ENCODE results near the gene FADS1.

Gene FADS1

GRCh38 chr11:61826930-61827570 is 10.2 kb upstream of the FADS1 start:
- no peak for DNase-seq (ENCODE audit: low spot score)

DNA sequence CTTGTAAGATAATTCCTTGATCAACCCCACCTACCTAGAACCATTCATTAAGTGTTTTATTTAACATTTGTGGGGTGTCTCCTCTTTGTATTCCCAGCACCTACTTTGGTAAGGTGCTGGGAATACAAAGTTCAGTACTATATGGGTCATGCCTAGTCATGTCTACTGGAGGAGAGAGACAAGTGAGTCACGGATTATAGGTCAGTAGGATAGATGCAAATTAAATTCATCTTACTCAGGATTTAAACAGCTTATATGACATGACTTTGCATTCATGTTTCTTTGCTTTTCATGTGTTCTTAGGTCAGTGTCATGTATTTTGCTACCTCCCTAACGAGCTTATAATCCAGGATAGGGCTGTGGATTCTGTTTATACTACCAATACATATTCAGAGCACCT is 3.4 kb upstream of the FADS1 start:
- no peak for DNase-seq (ENCODE audit: low spot score)

- no peak for DNase-seq (ENCODE audit: low spot score)
These were observed 834 bp upstream of the FADS1 start for GRCh38 chr11:61817471-61818202.

DNA sequence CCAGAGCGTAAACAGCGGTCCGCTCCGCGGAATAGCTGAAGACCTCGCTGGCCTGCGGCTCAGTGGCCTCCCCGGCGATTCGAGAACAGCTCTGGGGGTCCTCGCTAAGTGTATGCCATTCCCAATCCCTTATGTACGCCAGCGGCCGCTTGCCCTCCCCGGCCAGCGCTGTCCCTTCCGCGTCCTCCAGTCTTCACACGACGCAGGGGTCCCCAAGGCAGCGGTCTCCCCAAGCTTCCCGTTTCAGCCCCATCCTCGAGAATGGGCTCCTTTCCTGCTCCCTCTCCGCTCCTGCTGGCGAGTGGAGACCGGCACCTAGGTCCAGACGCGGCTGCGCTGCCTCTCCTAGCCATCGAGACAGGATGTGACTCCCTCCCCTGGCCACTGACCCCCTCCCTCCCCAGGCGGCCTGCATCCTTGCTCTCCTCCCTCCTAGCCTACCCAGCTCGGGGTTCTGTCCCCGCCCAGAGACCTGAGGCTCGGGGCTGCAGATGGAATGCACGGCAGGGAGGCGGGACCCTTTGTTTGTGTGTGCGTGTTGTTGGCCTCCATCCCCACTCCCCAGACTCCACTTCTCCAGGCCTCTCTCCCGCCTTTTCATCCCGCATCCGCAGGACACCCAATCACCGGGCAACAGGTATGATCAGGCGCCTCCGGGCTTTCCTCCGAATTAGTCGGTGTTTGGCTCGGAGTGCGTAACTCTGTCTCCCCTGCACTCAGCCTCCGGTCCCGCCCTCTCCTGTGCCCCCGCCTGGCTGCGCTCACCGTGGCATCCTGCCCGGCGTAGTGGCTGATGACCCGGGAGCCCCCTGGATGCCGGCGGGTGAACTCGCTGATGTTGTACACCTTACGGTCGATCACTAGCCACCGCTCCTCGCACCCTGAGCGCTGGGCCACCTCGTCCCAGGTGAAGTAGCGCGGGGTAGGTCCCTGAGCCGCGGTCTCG is 740 bp downstream of the FADS1 start:
- no peak for DNase-seq (ENCODE audit: low spot score)

- DNase-seq (ENCODE audit: low spot score) = no peak
These were observed 1.6 kb downstream of the FADS1 start for GRCh38 chr11:61814958-61815789.

DNA sequence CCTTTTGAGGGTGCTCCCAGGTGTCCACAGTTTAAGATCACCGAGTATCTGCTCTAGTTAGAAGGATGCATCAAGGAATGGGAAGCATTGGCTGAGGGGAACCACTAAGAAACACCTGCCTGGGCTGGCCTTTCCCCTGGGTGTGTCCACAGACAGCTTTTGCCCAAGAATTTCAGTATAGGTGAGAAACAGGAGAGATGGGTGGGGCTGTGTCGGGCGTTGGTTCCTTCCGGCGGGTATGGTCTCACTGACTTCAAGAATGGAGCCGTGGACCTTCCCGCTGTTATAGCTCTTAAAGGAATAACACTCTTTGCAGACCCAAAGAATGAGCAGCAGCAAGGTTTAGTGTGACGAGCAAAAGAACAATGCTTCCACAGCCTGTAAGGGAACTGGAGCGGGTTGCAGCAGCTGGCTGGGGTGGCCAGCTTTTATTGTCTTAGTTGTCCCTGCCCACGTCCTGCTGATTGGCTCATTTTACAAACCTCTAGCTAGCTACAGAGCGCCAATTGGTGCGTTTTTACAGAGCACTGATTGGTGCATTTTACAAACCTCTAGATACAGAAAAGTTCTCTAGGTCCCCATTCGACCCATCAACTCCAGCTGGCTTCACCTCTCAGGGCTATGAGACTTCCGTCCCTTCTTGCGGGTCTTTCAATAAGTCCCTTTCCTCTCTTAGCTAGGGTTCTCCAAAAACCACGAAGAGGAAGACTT is 2.4 kb downstream of the FADS1 start:
- peak; percentile 23 for DNase-seq (ENCODE audit: low spot score)

- DNase-seq (ENCODE audit: low spot score) = no peak
These were observed 3.9 kb downstream of the FADS1 start for GRCh38 chr11:61812736-61813411.

DNA sequence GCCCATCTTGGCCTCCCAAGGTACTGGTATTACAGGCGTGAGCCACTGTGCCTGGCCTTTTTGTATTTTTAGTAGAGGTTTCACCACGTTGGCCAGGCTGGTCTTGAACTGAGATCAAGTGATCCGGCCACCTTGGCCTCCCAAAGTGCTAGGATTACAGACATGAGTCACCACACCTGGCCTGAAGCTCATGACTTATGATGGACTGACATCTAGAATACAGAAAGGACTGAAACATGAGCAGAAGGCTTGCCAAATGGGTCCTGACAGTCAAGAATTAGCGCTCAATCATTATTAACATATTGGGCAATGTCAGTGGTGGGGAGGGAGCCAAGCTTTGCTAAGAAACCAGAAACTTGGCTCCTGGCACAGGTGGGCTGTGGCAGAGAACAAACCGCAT is 5.0 kb downstream of the FADS1 start:
- DNase-seq (ENCODE audit: low spot score) = no peak

- no peak for DNase-seq (ENCODE audit: low spot score)
These were observed 6.1 kb downstream of the FADS1 start for GRCh38 chr11:61810671-61811175.

GRCh38 chr11:61806785-61807184 is 10.0 kb downstream of the FADS1 start:
- no peak for DNase-seq (ENCODE audit: low spot score)

DNA sequence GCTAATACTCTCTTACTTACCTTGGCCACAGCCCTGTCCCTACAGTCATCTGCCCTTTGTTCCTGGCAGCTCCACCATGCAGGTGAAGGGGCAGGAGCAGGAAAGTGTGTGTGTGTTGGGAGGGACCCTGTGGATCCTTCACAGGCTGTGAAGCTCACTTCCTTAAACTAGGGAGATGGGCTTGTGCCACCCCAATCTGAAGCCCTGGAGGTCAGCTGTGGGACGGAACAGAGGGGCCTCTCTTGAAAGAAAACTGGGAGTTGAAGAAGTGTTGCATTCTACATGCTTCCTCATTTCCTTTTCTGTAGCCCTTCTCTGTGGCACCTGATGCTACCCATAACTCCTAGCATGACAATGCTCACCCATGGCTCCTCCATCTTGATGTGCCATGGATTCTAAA is 11.7 kb downstream of the FADS1 start:
- DNase-seq (ENCODE audit: low spot score) = no peak

DNA sequence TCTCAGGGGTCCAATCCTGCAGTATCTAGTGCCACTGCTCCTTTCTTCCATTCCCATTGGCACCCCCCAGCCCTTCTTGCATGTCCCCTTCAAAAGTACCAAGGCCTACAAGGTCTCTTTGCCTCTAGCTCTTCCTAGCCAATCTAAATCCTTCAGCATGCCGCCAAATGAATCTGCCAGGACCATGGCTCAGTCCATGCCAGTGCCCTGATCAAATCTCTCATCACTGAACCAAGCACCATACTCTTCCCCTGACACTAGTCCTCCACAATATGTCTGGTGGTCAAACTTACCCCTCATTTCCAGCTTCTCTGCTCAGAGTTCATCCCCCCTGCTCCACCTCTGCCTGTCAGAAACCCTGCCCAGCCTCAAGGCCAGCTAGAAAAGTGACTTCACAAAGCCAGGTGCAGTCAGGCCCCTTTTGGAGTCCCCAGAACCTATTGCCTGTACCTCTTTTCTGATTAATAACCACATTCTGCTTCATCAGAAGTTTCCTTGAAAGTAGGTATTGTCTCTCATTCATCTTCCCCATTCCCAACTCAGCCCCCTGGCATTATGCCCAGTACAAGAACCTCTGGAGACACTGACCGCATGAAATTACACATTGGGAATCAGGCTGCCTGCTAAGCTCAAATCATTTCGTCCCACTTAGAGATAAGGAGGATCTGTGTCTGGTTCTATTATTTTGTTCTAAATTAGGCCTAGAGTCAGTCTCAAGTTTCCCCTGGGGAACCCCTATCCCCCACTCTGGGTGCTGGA is 12.7 kb downstream of the FADS1 start:
- DNase-seq (ENCODE audit: low spot score) = no peak

GRCh38 chr11:61802605-61803004 is 14.2 kb downstream of the FADS1 start:
- no peak for DNase-seq (ENCODE audit: low spot score)

GRCh38 chr11:61800331-61801281 is 16.2 kb downstream of the FADS1 start:
- no peak for DNase-seq (ENCODE audit: low spot score)

DNA sequence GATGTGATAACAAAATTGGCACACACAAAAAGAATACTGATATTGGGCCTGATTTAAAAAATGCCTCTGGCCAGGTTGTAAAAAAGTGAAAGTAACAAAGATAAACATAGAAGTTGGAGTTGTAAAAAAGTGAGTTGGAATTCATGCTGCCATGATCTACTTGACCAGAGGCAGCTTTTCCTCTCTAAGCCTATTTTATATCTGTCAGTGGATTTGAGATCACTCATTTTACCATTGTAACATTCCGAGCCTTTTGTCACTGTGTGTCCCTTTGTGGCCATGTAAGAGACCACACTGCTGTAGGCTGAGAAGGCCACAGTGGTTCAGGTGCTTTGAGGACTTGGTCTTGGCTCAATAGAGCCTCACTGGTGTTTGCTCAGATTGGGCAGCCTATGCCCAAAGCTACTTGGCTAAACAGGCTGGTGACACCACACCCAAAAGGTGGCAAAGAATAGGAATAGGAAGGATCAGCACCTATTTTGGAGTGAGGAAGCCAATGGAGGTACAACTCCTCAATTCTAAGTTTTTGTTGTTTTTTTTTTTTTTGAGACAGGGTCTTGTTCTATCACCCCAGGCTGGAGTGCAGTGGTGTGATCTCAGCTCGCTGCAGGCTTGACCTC is 17.0 kb downstream of the FADS1 start:
- DNase-seq (ENCODE audit: low spot score) = no peak

GRCh38 chr11:61797263-61797944 is 19.4 kb downstream of the FADS1 start:
- peak; percentile 86 for DNase-seq (ENCODE audit: low spot score)

GRCh38 chr11:61795876-61796526 is 20.8 kb downstream of the FADS1 start:
- no peak for DNase-seq (ENCODE audit: low spot score)
